Measurements from ENCODE around the gene KRT33A.

Gene KRT33A

GRCh38 chr17:41315814-41316445 is 34.7 kb downstream of the KRT33A start:
- H3K23ac ChIP-seq (ENCODE audit: low read length in 2 of 2), result no peak overlapping the region
- no peaks in the 10 kb centered on the region for H3K79me1 ChIP-seq (replicated peaks; ENCODE audit: low read length, poor library complexity, severe bottlenecking)
- H3K14ac ChIP-seq (ENCODE audit: low read length in 2 of 2), result no peak overlapping the region
- H4K91ac ChIP-seq (ENCODE audit: low read length), result peak overlapping the region; percentile 86
- H2AK5ac ChIP-seq (ENCODE audit: low read length, severe bottlenecking), result peak overlapping the region; percentile 47
- no peak overlapping the region for H3K4me3 ChIP-seq (ENCODE audit: insufficient read depth in 1 of 2, low read depth in 1 of 2, low read length in 2 of 2)
- H2AFZ ChIP-seq (ENCODE audit: low read depth, low read length), result no peak overlapping the region
- 78% methylated on average over 16 of the region's 17 CpGs for WGBS
- peaks cover 0 to 31% of the 10 kb centered on the region in 2 experiments for H3K27me3 ChIP-seq (ENCODE audit: control insufficient read depth in 1 of 2, insufficient read depth in 1 of 2, low read length in 2 of 2)
- no peak overlapping the region for H2BK12ac ChIP-seq (ENCODE audit: low read length in 2 of 2)
- no peak overlapping the region for H3K4me2 ChIP-seq (ENCODE audit: low read length, poor library complexity, severe bottlenecking)
- H3K36me3 ChIP-seq (ENCODE audit: control insufficient read depth in 1 of 2, insufficient read depth in 2 of 2, low read depth in 1 of 2, low read length in 2 of 2), result no peaks in the 10 kb centered on the region
- H3K27ac ChIP-seq (ENCODE audit: low read length, poor library complexity, severe bottlenecking), result no peak overlapping the region
- DNase-seq, result no peak
- peaks cover 7% of the 10 kb centered on the region for H3K9me3 ChIP-seq (ENCODE audit: control insufficient read depth, low read length)
- peak overlapping the region; percentile 36 for H2BK15ac ChIP-seq (ENCODE audit: low read depth, poor library complexity, severe bottlenecking)
- H3K9ac ChIP-seq (ENCODE audit: low read length), result no peak overlapping the region
- peak overlapping the region; percentile 70 for H2BK5ac ChIP-seq (ENCODE audit: low read depth, low read length, poor library complexity, severe bottlenecking)
- H3K4me1 ChIP-seq (ENCODE audit: control insufficient read depth, insufficient read depth, low read depth, low read length), result no peaks in the 10 kb centered on the region
- no peak overlapping the region for H3K18ac ChIP-seq (ENCODE audit: low read depth in 1 of 2, low read length in 2 of 2)
- no peak overlapping the region for H3K4ac ChIP-seq (ENCODE audit: low read depth in 1 of 2, low read length in 2 of 2)
- H4K8ac ChIP-seq (ENCODE audit: low read length), result no peak overlapping the region
- no peak overlapping the region for H2BK120ac ChIP-seq (ENCODE audit: low read depth, low read length)

GRCh38 chr17:41315204-41315794 is 35.3 kb downstream of the KRT33A start, which contains the start of gene KRTAP17-1:
Gene KRTAP17-1, minus strand, starts transcription at chr17:41315710. Its CDS starts 60 bp downstream, at chr17:41315650.
- no peak within 1 kb of the TSS for H3K18ac ChIP-seq (ENCODE audit: low read depth in 1 of 2, low read length in 2 of 2)
- peak within 1 kb of the TSS in 1 of 2 experiments; percentile 7 for H3K14ac ChIP-seq (ENCODE audit: low read length in 2 of 2)
- no peak within 1 kb of the TSS for H3K4ac ChIP-seq (ENCODE audit: low read depth in 1 of 2, low read length in 2 of 2)
- H3K4me2 ChIP-seq (ENCODE audit: low read length, poor library complexity, severe bottlenecking), result no peak within 1 kb of the TSS
- no peak within 1 kb of the TSS for H2BK12ac ChIP-seq (ENCODE audit: low read length in 2 of 2)
- H2AK5ac ChIP-seq (ENCODE audit: low read length, severe bottlenecking), result peak within 1 kb of the TSS; percentile 47
- no peak within 1 kb of the TSS for H2BK120ac ChIP-seq (ENCODE audit: low read depth, low read length)
- H3K23ac ChIP-seq (ENCODE audit: low read length in 2 of 2), result no peak within 1 kb of the TSS
- WGBS, result 95% methylated on average over 20 of the region's 24 CpGs
- peak within 1 kb of the TSS; percentile 86 for H4K91ac ChIP-seq (ENCODE audit: low read length)
- H2BK5ac ChIP-seq (ENCODE audit: low read depth, low read length, poor library complexity, severe bottlenecking), result peak within 1 kb of the TSS; percentile 70
- no peaks in the 10 kb centered on the region for H3K36me3 ChIP-seq (ENCODE audit: control insufficient read depth in 1 of 2, insufficient read depth in 2 of 2, low read depth in 1 of 2, low read length in 2 of 2)
- no peak within 1 kb of the TSS for H2AFZ ChIP-seq (ENCODE audit: low read depth, low read length)
- no peak within 1 kb of the TSS for H3K4me3 ChIP-seq (ENCODE audit: insufficient read depth in 1 of 2, low read depth in 1 of 2, low read length in 2 of 2)
- no peaks in the 10 kb centered on the region for H3K79me1 ChIP-seq (replicated peaks; ENCODE audit: low read length, poor library complexity, severe bottlenecking)
- peaks cover 0 to 31% of the 10 kb centered on the region in 2 experiments for H3K27me3 ChIP-seq (ENCODE audit: control insufficient read depth in 1 of 2, insufficient read depth in 1 of 2, low read length in 2 of 2)
- peaks cover 7% of the 10 kb centered on the region for H3K9me3 ChIP-seq (ENCODE audit: control insufficient read depth, low read length)
- no peak for DNase-seq
- H3K9ac ChIP-seq (ENCODE audit: low read length), result no peak within 1 kb of the TSS
- no peaks in the 10 kb centered on the region for H3K4me1 ChIP-seq (ENCODE audit: control insufficient read depth, insufficient read depth, low read depth, low read length)
- no peak within 1 kb of the TSS for H4K8ac ChIP-seq (ENCODE audit: low read length)
- H3K27ac ChIP-seq (ENCODE audit: low read length, poor library complexity, severe bottlenecking), result no peak within 1 kb of the TSS
- peak within 1 kb of the TSS; percentile 36 for H2BK15ac ChIP-seq (ENCODE audit: low read depth, poor library complexity, severe bottlenecking)

GRCh38 chr17:41311111-41311510 is 39.5 kb downstream of the KRT33A start:
- Histone ChIP-seq H3K4ac (ENCODE audit: low read depth in 1 of 2, low read length in 2 of 2) (no peak overlapping the region), H3K4me2 (ENCODE audit: low read length, poor library complexity, severe bottlenecking) (no peak overlapping the region), H4K91ac (ENCODE audit: low read length) (no peak overlapping the region), H3K9me3 (ENCODE audit: control insufficient read depth, low read length) (no peaks in the 10 kb centered on the region), H3K4me3 (ENCODE audit: insufficient read depth in 1 of 2, low read depth in 1 of 2, low read length in 2 of 2) (no peak overlapping the region), H2AFZ (ENCODE audit: low read depth, low read length) (no peak overlapping the region), H2AK5ac (ENCODE audit: low read length, severe bottlenecking) (no peak overlapping the region), H3K4me1 (ENCODE audit: control insufficient read depth, insufficient read depth, low read depth, low read length) (peaks cover 13% of the 10 kb centered on the region), H3K23ac (ENCODE audit: low read length in 2 of 2) (no peak overlapping the region), H2BK120ac (ENCODE audit: low read depth, low read length) (no peak overlapping the region), H3K18ac (ENCODE audit: low read depth in 1 of 2, low read length in 2 of 2) (no peak overlapping the region), H3K27ac (ENCODE audit: low read length, poor library complexity, severe bottlenecking) (no peak overlapping the region), H3K14ac (ENCODE audit: low read length in 2 of 2) (no peak overlapping the region), H2BK15ac (ENCODE audit: low read depth, poor library complexity, severe bottlenecking) (no peak overlapping the region), H3K9ac (ENCODE audit: low read length) (no peak overlapping the region), H2BK12ac (ENCODE audit: low read length in 2 of 2) (no peak overlapping the region), H2BK5ac (ENCODE audit: low read depth, low read length, poor library complexity, severe bottlenecking) (no peak overlapping the region), H4K8ac (ENCODE audit: low read length) (no peak overlapping the region), H3K79me1 (replicated peaks; ENCODE audit: low read length, poor library complexity, severe bottlenecking) (no peaks in the 10 kb centered on the region), H3K36me3 (ENCODE audit: control insufficient read depth in 1 of 2, insufficient read depth in 2 of 2, low read depth in 1 of 2, low read length in 2 of 2) (no peaks in the 10 kb centered on the region), H3K27me3 (ENCODE audit: control insufficient read depth in 1 of 2, insufficient read depth in 1 of 2, low read length in 2 of 2) (peaks cover 0 to 47% of the 10 kb centered on the region in 2 experiments)
- no peak for DNase-seq
- WGBS, result 44% methylated on average over 1 of the region's 1 CpG

GRCh38 chr17:41308918-41309359 is 41.7 kb downstream of the KRT33A start, which contains the start of gene KRTAP16-1:
Gene KRTAP16-1, minus strand, starts transcription at chr17:41309309. Its CDS starts 56 bp downstream, at chr17:41309253.
- no peak within 1 kb of the TSS for H3K9ac ChIP-seq (ENCODE audit: low read length)
- no peaks in the 10 kb centered on the region for H3K9me3 ChIP-seq (ENCODE audit: control insufficient read depth, low read length)
- no peak within 1 kb of the TSS for H3K18ac ChIP-seq (ENCODE audit: low read depth in 1 of 2, low read length in 2 of 2)
- no peak within 1 kb of the TSS for H2BK15ac ChIP-seq (ENCODE audit: low read depth, poor library complexity, severe bottlenecking)
- no peak within 1 kb of the TSS for H3K4ac ChIP-seq (ENCODE audit: low read depth in 1 of 2, low read length in 2 of 2)
- H3K79me1 ChIP-seq (replicated peaks; ENCODE audit: low read length, poor library complexity, severe bottlenecking), result no peaks in the 10 kb centered on the region
- H3K27me3 ChIP-seq (ENCODE audit: control insufficient read depth in 1 of 2, insufficient read depth in 1 of 2, low read length in 2 of 2), result peaks cover 0 to 31% of the 10 kb centered on the region in 2 experiments
- peak within 1 kb of the TSS in 1 of 2 experiments; percentile 13 for H3K14ac ChIP-seq (ENCODE audit: low read length in 2 of 2)
- H2BK12ac ChIP-seq (ENCODE audit: low read length in 2 of 2), result no peak within 1 kb of the TSS
- H3K4me3 ChIP-seq (ENCODE audit: insufficient read depth in 1 of 2, low read depth in 1 of 2, low read length in 2 of 2), result no peak within 1 kb of the TSS
- H2AK5ac ChIP-seq (ENCODE audit: low read length, severe bottlenecking), result peak within 1 kb of the TSS; percentile 53
- no peak within 1 kb of the TSS for H4K91ac ChIP-seq (ENCODE audit: low read length)
- no peak within 1 kb of the TSS for H2AFZ ChIP-seq (ENCODE audit: low read depth, low read length)
- H3K36me3 ChIP-seq (ENCODE audit: control insufficient read depth in 1 of 2, insufficient read depth in 2 of 2, low read depth in 1 of 2, low read length in 2 of 2), result no peaks in the 10 kb centered on the region
- no peak within 1 kb of the TSS for H4K8ac ChIP-seq (ENCODE audit: low read length)
- H3K4me1 ChIP-seq (ENCODE audit: control insufficient read depth, insufficient read depth, low read depth, low read length), result peaks cover 13% of the 10 kb centered on the region
- no peak within 1 kb of the TSS for H3K4me2 ChIP-seq (ENCODE audit: low read length, poor library complexity, severe bottlenecking)
- WGBS, result 83% methylated on average over 6 of the region's 7 CpGs
- no peak within 1 kb of the TSS for H3K23ac ChIP-seq (ENCODE audit: low read length in 2 of 2)
- no peak within 1 kb of the TSS for H3K27ac ChIP-seq (ENCODE audit: low read length, poor library complexity, severe bottlenecking)
- H2BK120ac ChIP-seq (ENCODE audit: low read depth, low read length), result no peak within 1 kb of the TSS
- DNase-seq, result no peak
- H2BK5ac ChIP-seq (ENCODE audit: low read depth, low read length, poor library complexity, severe bottlenecking), result no peak within 1 kb of the TSS

Measured in mesenchymal stem cell (in vitro differentiated cells and primary cell).